ENCODE measurements around the gene ADH7.
"Not testable (repeated sequence)": the region's sequence is repeated elsewhere in the genome, so short reads cannot be mapped to it uniquely, and the experiment has no call there.

Gene ADH7

DNA sequence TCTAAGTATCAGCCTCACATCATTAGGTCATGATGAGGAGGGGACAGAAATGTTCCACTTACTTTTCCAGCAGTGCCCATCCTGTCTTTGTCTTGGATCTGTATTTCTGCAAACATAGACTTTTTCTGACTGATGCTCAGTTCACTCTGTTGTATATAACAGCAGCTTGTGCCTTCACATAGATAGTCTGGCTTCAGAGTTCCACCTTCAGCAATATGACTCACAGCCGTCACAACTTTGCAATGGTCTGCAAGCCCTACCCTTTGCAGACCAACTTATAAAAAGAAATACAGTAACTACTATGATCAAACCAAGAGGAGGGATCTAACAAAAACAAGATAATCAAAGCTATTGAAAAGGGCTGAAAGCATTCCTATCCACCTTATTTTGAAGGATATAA, at the start of gene ADH7:
Gene ADH7, minus strand, starts transcription at position 189 of the 400 bp plus-strand sequence. Its CDS starts 109 bp downstream, at position 80.
- no peak for DNase-seq

DNA sequence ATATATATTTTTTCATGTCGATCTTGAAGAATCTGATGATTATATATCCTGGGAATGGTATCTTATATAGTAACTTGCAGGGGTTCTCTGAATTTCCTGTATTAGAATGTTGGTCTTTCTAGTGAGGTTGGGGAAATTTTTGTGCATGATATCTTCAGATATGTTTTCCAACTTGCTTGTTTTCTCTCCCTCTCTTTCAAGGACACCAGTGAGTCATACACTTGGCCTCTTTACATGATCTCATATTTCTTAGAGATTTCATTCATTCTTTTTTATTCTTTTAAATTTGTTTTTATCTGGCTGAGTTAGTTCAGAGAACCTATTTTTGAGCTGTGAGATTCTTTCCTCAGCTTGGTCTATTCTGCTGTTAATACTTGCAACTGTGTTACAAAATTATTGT, 48.5 kb upstream of the ADH7 start:
- DNase-seq: no peak

- no peak for DNase-seq
Measured at GRCh38 chr4:99473131-99473530, 38.0 kb upstream of the ADH7 start.

DNA sequence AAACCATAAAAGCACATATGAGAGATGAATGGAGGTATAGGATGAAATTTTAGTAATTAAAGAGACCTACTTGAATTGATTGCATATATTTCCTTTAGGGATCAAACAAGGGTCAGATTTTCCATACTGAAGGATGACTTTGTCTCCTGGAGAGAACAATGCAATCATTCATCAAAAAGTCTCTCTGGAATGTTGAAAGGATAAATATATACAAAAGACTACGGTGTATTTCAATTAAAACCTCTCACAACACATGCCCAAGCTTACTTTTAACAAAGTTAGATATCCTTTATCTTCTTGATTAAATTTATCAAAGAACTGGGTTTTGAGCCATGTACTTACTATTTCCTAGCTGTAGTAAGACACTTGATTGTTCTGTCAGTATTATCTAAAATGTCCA, 36.8 kb upstream of the ADH7 start:
- no peak for DNase-seq

DNA sequence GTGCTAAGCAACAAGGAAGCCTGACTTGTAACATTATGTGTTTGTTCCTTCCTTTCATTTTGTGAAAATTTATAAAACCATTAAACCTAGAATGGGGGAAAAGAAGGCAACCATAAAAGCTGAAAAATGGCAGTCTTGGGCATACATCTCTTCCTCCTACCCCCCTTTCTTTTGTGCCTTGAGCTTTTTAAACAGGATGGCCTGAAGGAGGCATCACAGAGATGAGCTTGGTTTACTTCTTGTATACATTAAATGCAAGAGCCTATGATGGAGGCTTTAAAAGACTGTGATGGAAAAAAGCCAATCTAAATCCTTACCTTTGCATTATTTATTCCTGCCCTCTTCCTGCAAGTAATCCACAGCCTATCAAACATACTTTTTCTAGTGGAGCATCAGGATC, 36.2 kb upstream of the ADH7 start:
- no peak for DNase-seq

DNA sequence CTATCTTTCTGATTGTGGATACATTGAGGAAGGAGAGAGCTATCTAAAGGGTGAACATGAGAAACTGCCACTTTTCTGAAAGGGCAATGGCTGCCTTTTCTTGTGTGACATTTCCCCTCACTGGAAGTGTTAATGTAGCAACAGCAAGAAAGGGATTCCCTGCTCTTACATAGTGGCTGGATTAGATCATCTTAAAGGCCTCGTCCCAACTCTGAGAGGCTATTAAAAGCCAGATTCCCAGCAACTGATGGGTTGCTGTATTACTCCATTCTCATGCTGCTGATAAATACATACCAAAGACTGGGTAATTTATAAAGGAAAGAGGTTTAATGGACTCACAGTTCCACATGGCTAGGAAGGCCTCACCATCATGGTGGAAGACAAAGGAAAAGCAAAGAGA, 33.7 kb upstream of the ADH7 start:
- no peak for DNase-seq

- no peak for DNase-seq
Measured at GRCh38 chr4:99467887-99468286, 32.7 kb upstream of the ADH7 start.

DNA sequence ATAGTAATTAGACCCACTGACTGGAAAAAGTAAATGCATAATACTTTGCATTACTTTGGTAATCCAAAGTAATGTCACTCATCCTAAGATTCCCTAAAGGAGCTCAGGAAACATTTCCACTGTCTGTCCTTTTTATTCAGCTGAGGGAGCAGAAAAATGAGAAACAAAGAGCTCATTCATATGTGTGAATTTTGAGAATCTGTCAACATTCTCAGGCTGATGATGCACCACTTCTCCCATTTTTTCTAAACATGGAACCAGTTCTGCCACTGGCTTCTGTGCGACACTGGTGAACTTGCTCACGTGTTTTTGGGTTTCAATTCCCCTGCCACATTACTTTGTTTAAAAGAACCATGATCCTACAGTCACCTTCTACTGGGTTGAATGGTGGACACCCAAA, 28.4 kb upstream of the ADH7 start:
- no peak for DNase-seq

GRCh38 chr4:99462875-99463464, 27.8 kb upstream of the ADH7 start:
- DNase-seq: peak; percentile 64

DNA sequence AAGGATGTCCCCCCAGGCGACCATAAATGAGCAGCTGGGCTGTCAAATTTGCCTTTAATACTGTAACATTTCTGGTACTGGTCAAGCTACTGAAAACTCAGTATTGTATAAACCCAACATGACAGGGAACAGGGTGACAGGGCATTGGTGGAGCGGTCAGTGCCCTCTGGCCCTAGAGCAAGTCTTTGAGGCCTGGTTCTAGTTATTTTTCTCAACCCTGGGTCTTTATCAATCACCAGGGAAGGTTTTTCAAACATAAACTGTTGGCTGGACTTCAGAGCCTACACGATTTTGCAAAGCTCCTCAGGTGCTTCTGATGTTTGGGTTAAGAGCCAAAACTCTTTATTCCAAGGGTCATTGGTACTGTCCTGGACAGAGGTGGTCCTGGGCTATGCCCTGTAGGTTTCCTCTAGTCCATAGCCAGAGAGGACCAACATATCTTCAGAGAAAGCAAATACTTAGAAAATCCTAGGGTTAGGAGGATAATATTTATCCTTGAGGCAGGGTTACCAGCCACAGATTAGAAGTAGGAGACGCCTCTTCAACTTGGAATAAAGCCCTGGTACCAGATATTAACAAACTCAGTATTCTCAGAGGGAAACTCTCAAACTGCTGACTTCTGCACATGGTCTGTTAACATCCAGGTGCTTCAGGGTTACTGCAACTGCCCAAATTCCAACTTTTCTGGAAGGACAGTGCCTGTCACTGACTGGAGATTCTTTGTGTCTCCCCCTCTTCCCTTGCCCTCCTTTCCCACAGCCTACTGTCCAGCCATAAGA, 26.7 kb upstream of the ADH7 start:
- DNase-seq: no peak

GRCh38 chr4:99459546-99460042, 24.5 kb upstream of the ADH7 start:
- DNase-seq: no peak

DNA sequence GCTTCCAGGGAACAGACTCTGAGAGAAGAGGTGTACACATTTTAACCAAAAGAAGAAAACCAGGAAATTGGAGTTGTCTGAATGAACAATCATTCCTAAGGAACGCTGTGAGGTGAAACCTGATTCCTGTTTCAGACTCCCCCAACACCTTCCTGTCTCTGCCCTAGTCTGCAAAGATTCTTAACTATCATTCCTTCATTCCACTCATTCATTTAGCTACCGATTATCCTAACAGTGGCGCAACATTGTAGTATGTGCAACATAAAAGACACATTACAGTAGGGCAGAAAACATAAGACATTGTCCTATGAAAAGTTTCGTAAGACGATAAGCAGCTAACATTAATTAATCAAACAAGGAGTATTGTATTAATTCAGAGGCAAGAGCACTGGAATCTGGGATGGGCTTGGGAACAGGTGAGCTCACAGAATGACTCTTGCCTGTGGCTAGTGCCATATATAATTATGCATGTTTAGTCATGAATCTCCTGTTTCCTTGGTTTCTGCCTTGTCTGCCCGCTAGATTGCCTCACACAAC, 23.8 kb upstream of the ADH7 start:
- DNase-seq: no peak

GRCh38 chr4:99457676-99458075, 22.5 kb upstream of the ADH7 start:
- no peak for DNase-seq

DNA sequence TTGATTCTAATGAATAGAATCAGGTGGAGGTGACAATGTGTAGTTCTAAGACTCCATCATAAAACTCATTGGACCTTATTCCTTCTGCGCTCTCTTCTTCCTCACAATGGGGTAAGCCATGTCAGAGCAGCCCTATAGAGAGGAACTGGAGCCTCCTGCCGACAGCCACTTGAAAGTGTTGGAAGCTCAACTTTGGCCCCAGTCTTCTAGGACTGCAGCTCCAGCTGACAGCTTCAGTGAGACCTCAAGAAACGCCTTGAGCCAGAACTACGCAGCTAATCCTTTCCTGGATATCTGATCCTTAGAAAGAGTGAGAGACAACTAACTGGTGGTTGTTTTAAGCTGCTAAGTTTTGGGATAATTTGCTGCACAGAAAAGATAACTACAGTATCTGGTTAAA, 22.1 kb upstream of the ADH7 start:
- no peak for DNase-seq

- DNase-seq: no peak
Measured at GRCh38 chr4:99447513-99447912, 12.4 kb upstream of the ADH7 start.

DNA sequence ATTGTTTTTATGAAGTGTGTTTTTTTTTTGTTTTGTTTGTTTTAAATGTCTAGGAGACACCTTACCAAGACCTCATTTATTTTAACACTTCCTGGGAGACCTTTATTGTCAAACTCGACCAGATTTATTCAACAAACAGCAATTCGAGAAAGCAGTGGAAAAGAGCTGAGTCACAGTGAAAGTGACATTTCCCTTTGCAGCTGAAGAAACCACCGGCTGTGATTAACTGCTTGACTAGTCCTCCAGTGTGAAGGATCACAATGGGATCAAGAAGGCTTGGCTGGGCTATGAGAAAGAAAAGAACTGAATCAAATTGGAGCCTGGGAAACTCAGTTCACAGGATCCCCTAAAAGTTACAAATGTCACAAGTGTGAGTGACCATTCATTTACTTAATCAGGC, 11.9 kb upstream of the ADH7 start:
- DNase-seq: no peak

DNA sequence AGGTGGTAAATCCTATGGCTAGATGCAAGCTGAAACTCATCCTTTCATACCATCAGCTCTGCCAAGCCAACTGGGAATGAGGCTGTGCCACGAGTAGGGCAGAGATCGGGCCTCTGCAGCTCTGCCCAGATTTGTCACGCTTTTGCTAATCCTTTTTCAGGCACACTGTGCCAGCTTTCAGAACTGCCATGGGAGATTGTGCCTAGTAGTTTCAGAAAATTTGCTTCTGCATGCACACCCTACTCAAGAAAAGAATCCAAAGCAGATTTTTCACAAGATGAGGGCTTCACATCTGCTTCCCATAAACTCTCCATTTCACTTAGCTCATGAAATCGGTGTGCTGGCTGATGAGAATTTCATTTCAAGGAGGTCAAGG, 3.3 kb upstream of the ADH7 start:
- peak; percentile 23 for DNase-seq

DNA sequence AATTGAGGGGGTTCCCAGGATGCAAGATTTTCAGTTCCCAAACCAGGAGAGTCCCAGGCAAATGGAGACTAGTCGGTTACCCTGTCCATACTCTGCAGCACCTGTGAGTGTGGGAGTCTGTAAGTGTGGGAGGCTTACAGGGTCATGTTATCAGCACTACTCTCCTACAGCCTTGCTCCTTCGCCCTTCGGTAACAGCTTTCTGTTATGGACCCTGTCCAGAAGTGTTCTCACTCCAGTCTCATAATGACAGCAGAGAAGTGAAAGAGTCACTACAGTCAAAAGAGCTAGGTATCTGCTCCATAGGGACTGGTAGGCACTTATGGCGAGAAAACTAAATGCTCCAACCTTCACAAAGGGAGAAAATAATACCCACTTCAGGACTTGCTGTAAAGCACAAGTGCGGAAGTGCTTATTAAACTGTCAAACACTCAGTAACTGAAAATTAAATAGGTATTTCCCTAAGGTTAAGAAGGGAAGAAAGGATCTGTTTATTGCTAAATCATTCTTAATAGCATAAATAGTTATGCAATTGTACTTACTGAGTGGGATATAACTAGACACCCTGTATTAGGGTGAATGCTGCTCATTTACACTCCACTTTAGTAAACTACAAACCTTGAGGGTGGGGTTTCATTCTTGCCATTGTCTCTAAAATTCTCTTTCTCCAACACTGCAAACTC, 2.7 kb upstream of the ADH7 start:
- no peak for DNase-seq

DNA sequence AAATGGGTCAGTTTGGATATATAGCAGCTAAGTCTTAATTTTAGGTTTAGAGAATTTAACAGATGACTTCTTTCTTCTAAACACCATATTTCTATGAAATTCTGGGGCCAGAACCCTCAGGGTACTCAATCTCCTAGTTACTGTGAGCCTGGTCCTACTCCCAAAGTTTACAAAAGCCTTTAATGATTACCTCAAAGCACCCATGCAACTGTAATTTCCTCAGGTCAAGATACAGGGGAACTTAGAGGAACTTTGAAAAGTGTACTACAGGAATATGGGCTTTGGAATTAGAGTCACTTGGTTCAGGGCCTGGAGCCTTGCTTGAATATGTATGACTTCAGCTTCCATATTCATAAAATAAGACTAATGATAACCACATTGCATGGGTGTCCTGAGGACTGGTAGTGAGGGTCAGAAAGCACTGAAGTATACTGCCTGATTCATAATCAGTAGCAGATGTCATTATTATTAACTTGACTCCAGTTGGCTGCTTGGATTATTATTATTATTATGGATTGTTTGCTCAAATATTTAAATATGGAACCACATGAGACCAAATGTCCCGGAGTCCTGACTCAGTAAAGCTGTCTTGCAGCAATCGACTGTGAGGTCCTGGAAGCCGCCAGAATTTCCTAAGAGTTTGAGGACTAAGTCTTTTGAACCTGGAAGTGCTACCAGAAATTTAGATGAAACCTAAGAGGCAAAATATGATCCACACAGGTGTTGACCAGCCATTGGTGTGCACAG, 2.0 kb upstream of the ADH7 start:
- no peak for DNase-seq

DNA sequence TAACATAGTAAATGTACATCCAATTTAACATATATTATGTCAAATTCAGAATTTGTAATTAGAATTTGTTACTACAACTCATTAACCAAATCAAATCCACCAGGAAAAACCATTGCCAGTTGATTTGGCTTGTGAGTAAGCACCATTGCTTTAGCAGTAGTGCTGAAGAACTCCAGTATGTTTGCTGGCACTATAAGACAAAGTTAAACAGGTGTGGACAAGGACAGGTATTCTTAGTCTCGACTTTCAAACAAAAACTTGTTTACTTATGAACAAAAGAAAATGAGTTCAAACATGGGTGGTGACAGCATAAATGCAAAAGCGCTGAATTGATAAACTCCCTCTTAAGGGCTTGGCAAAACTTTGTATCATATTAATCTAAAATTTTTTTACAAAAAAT, 1.3 kb upstream of the ADH7 start:
- no peak for DNase-seq

GRCh38 chr4:99430106-99430505, 5.0 kb downstream of the ADH7 start:
- DNase-seq: no peak

GRCh38 chr4:99417125-99417524, 18.0 kb downstream of the ADH7 start:
- DNase-seq: no peak

DNA sequence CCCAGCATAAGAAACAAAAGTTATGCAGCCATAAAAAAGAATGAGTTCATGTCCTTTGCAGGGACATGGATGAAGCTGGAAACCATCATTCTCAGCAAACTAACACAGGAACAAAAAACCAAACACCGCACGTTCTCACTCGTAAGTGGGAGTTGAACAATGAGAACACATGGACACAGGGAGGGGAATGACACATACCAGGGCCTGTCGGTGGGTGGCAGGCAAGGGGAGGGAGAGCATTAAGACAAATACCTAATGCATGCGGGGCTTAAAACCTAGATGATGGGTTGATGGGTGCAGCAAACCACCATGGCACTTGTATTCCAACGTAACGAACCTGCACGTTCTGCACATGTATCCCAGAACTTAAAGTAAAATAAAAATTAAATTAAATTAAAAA, 19.4 kb downstream of the ADH7 start:
- not testable (repeated sequence) for DNase-seq
